MCF 10A (cell line): ENCODE data around the gene HDGFL2. TPM values are rescaled to one million over a fixed set of nuclear protein-coding genes. Genes with fewer than 3 reads are reported as not detected.

Source experiments
- BruUV-seq: library from RNA; stranded (reverse); fragments of 400-500 nt; replicated peaks from 2 replicates; lab custom pipeline; 2021; lab: Mats Ljungman, UMichigan
- CTCF ChIA-PET: fragments of 300-600 bp; sonication (Branson Sonifier 250); formaldehyde crosslinking; extraction: SDS; loops from one replicate; lab custom pipeline; 2021; ENCODE audit warnings: antibody characterized with exemption, inconsistent platforms; lab: Yijun Ruan, JAX
- POLR2A ChIA-PET: fragments of 300-600, 350-650 bp; sonication (Branson Sonifier 250); formaldehyde crosslinking; extraction: SDS; loops from one replicate; lab custom pipeline; 2020; ENCODE audit warnings: antibody characterized with exemption, inconsistent platforms; lab: Yijun Ruan, JAX
- DNase-seq: peaks from one replicate; pipeline ENCODE4 v3.0.0-alpha.2; 2018; ENCODE audit not compliant: unreplicated experiment
- H3K27ac Mint-ChIP-seq: one replicate; pipeline ENCODE4 v1.8.0; 2022; ENCODE audit warnings: mild to moderate bottlenecking, low read depth, mixed read lengths; ENCODE audit not compliant: unreplicated experiment
- H3K27me3 Mint-ChIP-seq: one replicate; pipeline ENCODE4 v1.8.0; 2022; ENCODE audit warnings: mixed read lengths; ENCODE audit not compliant: insufficient read depth, unreplicated experiment
- H3K36me3 Mint-ChIP-seq: one replicate; pipeline ENCODE4 v1.8.0; 2022; ENCODE audit warnings: mild to moderate bottlenecking, moderate library complexity, mixed read lengths; ENCODE audit not compliant: insufficient read depth, unreplicated experiment
- H3K4me1 Mint-ChIP-seq: one replicate; pipeline ENCODE4 v1.8.0; 2022; ENCODE audit warnings: mixed read lengths; ENCODE audit not compliant: insufficient read depth, unreplicated experiment
- H3K4me3 Mint-ChIP-seq: one replicate; pipeline ENCODE4 v1.8.0; 2022; ENCODE audit warnings: mild to moderate bottlenecking, moderate library complexity, mixed read lengths; ENCODE audit not compliant: unreplicated experiment
- H3K9me3 Mint-ChIP-seq: one replicate; pipeline ENCODE4 v1.8.0; 2022; ENCODE audit warnings: mixed read lengths; ENCODE audit not compliant: unreplicated experiment
- CTCF ChIP-seq: fragments of 200-600 bp; IDR thresholded peaks from one replicate; pipeline ENCODE4 v1.8.0; 2022; ENCODE audit warnings: antibody characterized with exemption, mild to moderate bottlenecking; ENCODE audit not compliant: unreplicated experiment
- intact Hi-C: fragments of 100-400 bp; cut with micrococcal nuclease; formaldehyde crosslinking; loops from 2 replicates; pipeline ENCODE4 v1.14.1; 2022
- total RNA-seq: library from RNA; stranded (reverse); gene quantifications from 2 replicates; pipeline ENCODE4 v1.2.3, GENCODE V29; 2022

The HDGFL2 gene
- total RNA-seq, 1 experiment from 2014 or later: 46.3 TPM

- intact Hi-C loops: no loop called here
Measured at GRCh38 chr19:4454747-4455718, 17.1 kb upstream of the HDGFL2 start.

GRCh38 chr19:4455719-4456475 is 16.2 kb upstream of the HDGFL2 start:
- peak; percentile 75 for DNase-seq
- intact Hi-C loops: no loop called here
- H3K9me3 Mint-ChIP-seq: no peaks in the 10 kb centered on the region
- H3K36me3 Mint-ChIP-seq: peaks cover 46% of the 10 kb centered on the region
- H3K27ac Mint-ChIP-seq: peak overlapping the region; percentile 85
- H3K4me3 Mint-ChIP-seq: peak overlapping the region; percentile 86
- no peaks in the 10 kb centered on the region for H3K27me3 Mint-ChIP-seq
- no TSS peak for BruUV-seq
- ChIA-PET CTCF (interaction anchor here (0.6 to 0.8 kb wide), 2 partner anchors 15 kb away, joined by 3 to 5 read pairs; no protein-coding TSS in a partner anchor), POLR2A (interaction anchor here (0.7 to 7.7 kb wide), 7 partner anchors 13 to 485 kb away, joined by 3 to 67 read pairs (median 4); partner anchors contain the start of genes CHAF1A, DAPK3 and HDGFL2)
- TF ChIP-seq CTCF: no peak
- peaks cover 22% of the 10 kb centered on the region for H3K4me1 Mint-ChIP-seq

More at GRCh38 chr19:4454747-4455718, 17.1 kb upstream of the HDGFL2 start:
- DNase-seq: peak; percentile 40
- Mint-ChIP-seq H3K27me3 (no peaks in the 10 kb centered on the region), H3K4me3 (peak overlapping the region; percentile 86), H3K27ac (peak overlapping the region; percentile 85), H3K4me1 (peaks cover 22% of the 10 kb centered on the region), H3K36me3 (peaks cover 53% of the 10 kb centered on the region), H3K9me3 (no peaks in the 10 kb centered on the region)
- TF ChIP-seq CTCF: no peak
- CTCF ChIA-PET: interaction anchor here (0.6 to 0.7 kb wide), 4 partner anchors 14 to 484 kb away, joined by 3 read pairs; no protein-coding TSS in a partner anchor
- POLR2A ChIA-PET: interaction anchor here (0.6 to 7.7 kb wide), 7 partner anchors 10 to 53 kb away, joined by 3 to 67 read pairs (median 4); partner anchors contain the start of genes CHAF1A and HDGFL2
- no TSS peak for BruUV-seq

- H3K4me3 Mint-ChIP-seq: peak overlapping the region; percentile 86
- ChIA-PET CTCF (interaction anchor here (0.5 to 0.8 kb wide), 3 partner anchors 15 to 459 kb away, joined by 3 to 5 read pairs (median 4); no protein-coding TSS in a partner anchor), POLR2A (interaction anchor here (0.7 to 7.7 kb wide), 7 partner anchors 14 to 1165 kb away, joined by 3 to 67 read pairs (median 5); partner anchors contain the start of genes CHAF1A, DAPK3 and HDGFL2)
- H3K27ac Mint-ChIP-seq: peak overlapping the region; percentile 85
- no peaks in the 10 kb centered on the region for H3K9me3 Mint-ChIP-seq
- BruUV-seq: no TSS peak
- no peak for TF ChIP-seq CTCF
- intact Hi-C loops: no loop called here
- peak; percentile 42 for DNase-seq
- H3K27me3 Mint-ChIP-seq: no peaks in the 10 kb centered on the region
- peaks cover 22% of the 10 kb centered on the region for H3K4me1 Mint-ChIP-seq
- peaks cover 40% of the 10 kb centered on the region for H3K36me3 Mint-ChIP-seq
Measured at GRCh38 chr19:4456476-4456842, 15.6 kb upstream of the HDGFL2 start.
